ENCODE data around the gene MRPL42. TPM values are rescaled to one million over a fixed set of nuclear protein-coding genes. Genes with fewer than 3 reads are reported as not detected.
"Not testable (repeated sequence)": the region's sequence is repeated elsewhere in the genome, so short reads cannot be mapped to it uniquely, and the experiment has no call there.

MRPL42 gene
- total RNA-seq, 1 donor from 2014 or later: 93.2 TPM

- DNase-seq (ENCODE audit: low read depth): no peak
- TF ChIP-seq CTCF (conservative IDR thresholded peaks at IDR 0.05; ENCODE audit: low read depth, low read length): no peak
- no peak overlapping the region for H3K4me3 ChIP-seq (ENCODE audit: low read depth, low read length)
Observed at GRCh38 chr12:93469386-93469785, 2.1 kb downstream of the MRPL42 start.

- no peak for TF ChIP-seq CTCF (conservative IDR thresholded peaks at IDR 0.05; ENCODE audit: low read depth, low read length)
- no peak overlapping the region for H3K4me3 ChIP-seq (ENCODE audit: low read depth, low read length)
- DNase-seq (ENCODE audit: low read depth): no peak
Observed at GRCh38 chr12:93476555-93476954, 9.2 kb downstream of the MRPL42 start.

- no peak for TF ChIP-seq CTCF (conservative IDR thresholded peaks at IDR 0.05; ENCODE audit: low read depth, low read length)
- DNase-seq (ENCODE audit: low read depth): no peak
- H3K4me3 ChIP-seq (ENCODE audit: low read depth, low read length): no peak overlapping the region
Observed at GRCh38 chr12:93482721-93483120, 15.4 kb downstream of the MRPL42 start.

- H3K4me3 ChIP-seq (ENCODE audit: low read depth, low read length): no peak overlapping the region
- DNase-seq (ENCODE audit: low read depth): no peak
- TF ChIP-seq CTCF (conservative IDR thresholded peaks at IDR 0.05; ENCODE audit: low read depth, low read length): no peak
Observed at GRCh38 chr12:93483151-93483807, 16.0 kb downstream of the MRPL42 start.

- no peak overlapping the region for H3K4me3 ChIP-seq (ENCODE audit: low read depth, low read length)
- TF ChIP-seq CTCF (conservative IDR thresholded peaks at IDR 0.05; ENCODE audit: low read depth, low read length): no peak
- DNase-seq (ENCODE audit: low read depth): no peak
Observed at GRCh38 chr12:93484315-93484981, 17.1 kb downstream of the MRPL42 start.

- H3K4me3 ChIP-seq (ENCODE audit: low read depth, low read length): not testable (repeated sequence)
Observed at GRCh38 chr12:93492808-93493207, 25.5 kb downstream of the MRPL42 start.

GRCh38 chr12:93494096-93494495 lies 26.8 kb downstream of the MRPL42 start:
- no peak for TF ChIP-seq CTCF (conservative IDR thresholded peaks at IDR 0.05; ENCODE audit: low read depth, low read length)
- H3K4me3 ChIP-seq (ENCODE audit: low read depth, low read length): no peak overlapping the region
- DNase-seq (ENCODE audit: low read depth): no peak

More at GRCh38 chr12:93492808-93493207, 25.5 kb downstream of the MRPL42 start:
- not testable (repeated sequence) for DNase-seq (ENCODE audit: low read depth)

Data from epithelial cell of proximal tubule (primary cell).